ENCODE results near the gene HOXA10. TPM values are rescaled to one million over a fixed set of nuclear protein-coding genes. Genes with fewer than 3 reads are reported as not detected.

The HOXA10 gene
- total RNA-seq, 1 donor from 2014 or later, result 4.9 TPM

- Mint-ChIP-seq H3K9me3 (no peaks in the 10 kb centered on the region), H3K4me3 (peak overlapping the region; percentile 69), H3K27ac (no peak overlapping the region), H3K36me3 (no peaks in the 10 kb centered on the region), H3K27me3 (peaks cover 100% of the 10 kb centered on the region), H3K4me1 (ENCODE audit: unreplicated experiment) (peaks cover 14% of the 10 kb centered on the region)
- no peak for TF ChIP-seq CTCF (conservative IDR thresholded peaks at IDR 0.05)
- DNase-seq (ENCODE audit: extremely low spot score, unreplicated experiment), result peak; percentile 53
These were observed 31.5 kb upstream of the HOXA10 start for GRCh38 chr7:27205325-27206280.

GRCh38 chr7:27204851-27205322, 30.8 kb upstream of the HOXA10 start:
- no peak for TF ChIP-seq CTCF (conservative IDR thresholded peaks at IDR 0.05)
- Mint-ChIP-seq H3K9me3 (no peaks in the 10 kb centered on the region), H3K36me3 (no peaks in the 10 kb centered on the region), H3K4me3 (peak overlapping the region; percentile 67), H3K27me3 (peaks cover 99% of the 10 kb centered on the region), H3K27ac (no peak overlapping the region), H3K4me1 (ENCODE audit: unreplicated experiment) (peaks cover 12% of the 10 kb centered on the region)
- DNase-seq (ENCODE audit: extremely low spot score, unreplicated experiment), result peak; percentile 71

GRCh38 chr7:27203964-27204594, 30.0 kb upstream of the HOXA10 start:
- no peak for DNase-seq (ENCODE audit: extremely low spot score, unreplicated experiment)
- H3K36me3 Mint-ChIP-seq, result no peaks in the 10 kb centered on the region
- peak overlapping the region; percentile 35 for H3K4me3 Mint-ChIP-seq
- H3K27ac Mint-ChIP-seq, result peak overlapping the region; percentile 29
- no peak for TF ChIP-seq CTCF (conservative IDR thresholded peaks at IDR 0.05)
- H3K4me1 Mint-ChIP-seq (ENCODE audit: unreplicated experiment), result peaks cover 12% of the 10 kb centered on the region
- peaks cover 95% of the 10 kb centered on the region for H3K27me3 Mint-ChIP-seq
- no peaks in the 10 kb centered on the region for H3K9me3 Mint-ChIP-seq

- Mint-ChIP-seq H3K4me1 (ENCODE audit: unreplicated experiment) (peaks cover 12% of the 10 kb centered on the region), H3K4me3 (no peak overlapping the region), H3K27ac (no peak overlapping the region), H3K9me3 (no peaks in the 10 kb centered on the region), H3K27me3 (peaks cover 95% of the 10 kb centered on the region), H3K36me3 (no peaks in the 10 kb centered on the region)
- peak; percentile 52 for DNase-seq (ENCODE audit: extremely low spot score, unreplicated experiment)
- no peak for TF ChIP-seq CTCF (conservative IDR thresholded peaks at IDR 0.05)
These were observed 29.3 kb upstream of the HOXA10 start for GRCh38 chr7:27203365-27203953.

- Mint-ChIP-seq H3K27ac (no peak overlapping the region), H3K27me3 (peaks cover 95% of the 10 kb centered on the region), H3K4me3 (no peak overlapping the region), H3K4me1 (ENCODE audit: unreplicated experiment) (peaks cover 12% of the 10 kb centered on the region), H3K36me3 (no peaks in the 10 kb centered on the region), H3K9me3 (no peaks in the 10 kb centered on the region)
- no peak for TF ChIP-seq CTCF (conservative IDR thresholded peaks at IDR 0.05)
- no peak for DNase-seq (ENCODE audit: extremely low spot score, unreplicated experiment)
These were observed 28.7 kb upstream of the HOXA10 start for GRCh38 chr7:27202862-27203134.

Data from type B pancreatic cell (in vitro differentiated cells).